ENCODE data around the gene PRDX5.

DNA sequence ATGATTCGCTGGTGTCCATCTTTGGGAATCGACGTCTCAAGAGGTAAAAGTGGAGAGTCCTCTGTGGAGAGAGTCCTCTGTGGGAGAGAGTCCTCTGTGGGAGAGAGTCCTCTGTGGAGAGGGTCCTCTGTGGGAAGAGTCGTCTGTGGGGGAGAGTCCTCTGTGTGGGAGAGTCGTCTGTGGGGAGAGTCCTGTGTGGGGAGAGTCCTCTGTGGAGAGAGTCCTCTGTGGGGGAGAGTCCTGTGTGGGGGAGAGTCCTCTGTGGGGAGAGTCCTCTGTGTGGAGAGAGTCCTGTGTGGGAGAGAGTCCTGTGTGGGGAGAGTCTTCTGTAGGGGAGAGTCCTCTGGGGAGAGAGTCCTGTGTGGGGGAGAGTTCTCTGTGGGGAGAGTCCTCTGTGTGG is 3.1 kb downstream of the PRDX5 start:
- TF ChIP-seq MTA3 (IDR thresholded peaks at IDR 0.05; ENCODE audit: borderline replicate concordance) (no peak), CTCF (IDR thresholded peaks at IDR 0.05 in 2 of 3, conservative IDR thresholded peaks at IDR 0.05 in 1 of 3; ENCODE audit: insufficient read depth in 2 of 3, low read depth in 1 of 3, low read length in 3 of 3) (no peak), ZBTB8A (IDR thresholded peaks at IDR 0.05; ENCODE audit: partially characterized antibody) (no peak), PTTG1 (tag; IDR thresholded peaks at IDR 0.05; ENCODE audit: low read depth) (no peak), POLR2A (conservative IDR thresholded peaks at IDR 0.05) (no peak), MAFK (IDR thresholded peaks at IDR 0.05; ENCODE audit: low read length) (no peak), EZH2 (IDR thresholded peaks at IDR 0.05; ENCODE audit: borderline replicate concordance, low read depth, low read length) (no peak), TEAD4 (IDR thresholded peaks at IDR 0.05; ENCODE audit: low read length) (no peak), TEAD4 (CRISPR knock-in tag; IDR thresholded peaks at IDR 0.05; ENCODE audit: borderline replicate concordance) (no peak), DIDO1 (tag; IDR thresholded peaks at IDR 0.05; ENCODE audit: low read depth) (no peak), ZNF707 (CRISPR knock-in tag; conservative IDR thresholded peaks at IDR 0.05) (no peak), ZNF57 (CRISPR knock-in tag; IDR thresholded peaks at IDR 0.05) (no peak), POLR2AphosphoS5 (IDR thresholded peaks at IDR 0.05; ENCODE audit: control insufficient read depth, insufficient read depth, low read depth, low read length) (no peak)
- TF ChIP-seq, protein P1, sequence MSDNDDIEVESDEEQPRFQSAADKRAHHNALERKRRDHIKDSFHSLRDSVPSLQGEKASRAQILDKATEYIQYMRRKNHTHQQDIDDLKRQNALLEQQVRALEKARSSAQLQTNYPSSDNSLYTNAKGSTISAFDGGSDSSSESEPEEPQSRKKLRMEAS (CRISPR knock-in tag; IDR thresholded peaks at IDR 0.05), result no peak
- TF ChIP-seq, protein P2, sequence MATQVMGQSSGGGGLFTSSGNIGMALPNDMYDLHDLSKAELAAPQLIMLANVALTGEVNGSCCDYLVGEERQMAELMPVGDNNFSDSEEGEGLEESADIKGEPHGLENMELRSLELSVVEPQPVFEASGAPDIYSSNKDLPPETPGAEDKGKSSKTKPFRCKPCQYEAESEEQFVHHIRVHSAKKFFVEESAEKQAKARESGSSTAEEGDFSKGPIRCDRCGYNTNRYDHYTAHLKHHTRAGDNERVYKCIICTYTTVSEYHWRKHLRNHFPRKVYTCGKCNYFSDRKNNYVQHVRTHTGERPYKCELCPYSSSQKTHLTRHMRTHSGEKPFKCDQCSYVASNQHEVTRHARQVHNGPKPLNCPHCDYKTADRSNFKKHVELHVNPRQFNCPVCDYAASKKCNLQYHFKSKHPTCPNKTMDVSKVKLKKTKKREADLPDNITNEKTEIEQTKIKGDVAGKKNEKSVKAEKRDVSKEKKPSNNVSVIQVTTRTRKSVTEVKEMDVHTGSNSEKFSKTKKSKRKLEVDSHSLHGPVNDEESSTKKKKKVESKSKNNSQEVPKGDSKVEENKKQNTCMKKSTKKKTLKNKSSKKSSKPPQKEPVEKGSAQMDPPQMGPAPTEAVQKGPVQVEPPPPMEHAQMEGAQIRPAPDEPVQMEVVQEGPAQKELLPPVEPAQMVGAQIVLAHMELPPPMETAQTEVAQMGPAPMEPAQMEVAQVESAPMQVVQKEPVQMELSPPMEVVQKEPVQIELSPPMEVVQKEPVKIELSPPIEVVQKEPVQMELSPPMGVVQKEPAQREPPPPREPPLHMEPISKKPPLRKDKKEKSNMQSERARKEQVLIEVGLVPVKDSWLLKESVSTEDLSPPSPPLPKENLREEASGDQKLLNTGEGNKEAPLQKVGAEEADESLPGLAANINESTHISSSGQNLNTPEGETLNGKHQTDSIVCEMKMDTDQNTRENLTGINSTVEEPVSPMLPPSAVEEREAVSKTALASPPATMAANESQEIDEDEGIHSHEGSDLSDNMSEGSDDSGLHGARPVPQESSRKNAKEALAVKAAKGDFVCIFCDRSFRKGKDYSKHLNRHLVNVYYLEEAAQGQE (IDR thresholded peaks at IDR 0.05; ENCODE audit: borderline replicate concordance), result no peak
- TF ChIP-seq, protein P2 (CRISPR knock-in tag; IDR thresholded peaks at IDR 0.05; ENCODE audit: low read depth), result no peak
